ENCODE results near the gene CAPS.

GRCh38 chr19:5940260-5941208, 26.5 kb downstream of the CAPS start:
- TF ChIP-seq, protein P1, sequence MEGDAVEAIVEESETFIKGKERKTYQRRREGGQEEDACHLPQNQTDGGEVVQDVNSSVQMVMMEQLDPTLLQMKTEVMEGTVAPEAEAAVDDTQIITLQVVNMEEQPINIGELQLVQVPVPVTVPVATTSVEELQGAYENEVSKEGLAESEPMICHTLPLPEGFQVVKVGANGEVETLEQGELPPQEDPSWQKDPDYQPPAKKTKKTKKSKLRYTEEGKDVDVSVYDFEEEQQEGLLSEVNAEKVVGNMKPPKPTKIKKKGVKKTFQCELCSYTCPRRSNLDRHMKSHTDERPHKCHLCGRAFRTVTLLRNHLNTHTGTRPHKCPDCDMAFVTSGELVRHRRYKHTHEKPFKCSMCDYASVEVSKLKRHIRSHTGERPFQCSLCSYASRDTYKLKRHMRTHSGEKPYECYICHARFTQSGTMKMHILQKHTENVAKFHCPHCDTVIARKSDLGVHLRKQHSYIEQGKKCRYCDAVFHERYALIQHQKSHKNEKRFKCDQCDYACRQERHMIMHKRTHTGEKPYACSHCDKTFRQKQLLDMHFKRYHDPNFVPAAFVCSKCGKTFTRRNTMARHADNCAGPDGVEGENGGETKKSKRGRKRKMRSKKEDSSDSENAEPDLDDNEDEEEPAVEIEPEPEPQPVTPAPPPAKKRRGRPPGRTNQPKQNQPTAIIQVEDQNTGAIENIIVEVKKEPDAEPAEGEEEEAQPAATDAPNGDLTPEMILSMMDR (IDR thresholded peaks at IDR 0.05; ENCODE audit: poor library complexity), result no peak
- TF ChIP-seq EZH2phosphoT487 (IDR thresholded peaks at IDR 0.05; ENCODE audit: low read depth, severe bottlenecking, unreplicated experiment), result no peak

Measured in hepatocyte (in vitro differentiated cells).